ENCODE results near the gene HIVEP2. TPM values are rescaled to one million over a fixed set of nuclear protein-coding genes. Genes with fewer than 3 reads are reported as not detected.

HIVEP2 gene
- total RNA-seq, 1 experiment from 2014 or later = 4.2 TPM

DNA sequence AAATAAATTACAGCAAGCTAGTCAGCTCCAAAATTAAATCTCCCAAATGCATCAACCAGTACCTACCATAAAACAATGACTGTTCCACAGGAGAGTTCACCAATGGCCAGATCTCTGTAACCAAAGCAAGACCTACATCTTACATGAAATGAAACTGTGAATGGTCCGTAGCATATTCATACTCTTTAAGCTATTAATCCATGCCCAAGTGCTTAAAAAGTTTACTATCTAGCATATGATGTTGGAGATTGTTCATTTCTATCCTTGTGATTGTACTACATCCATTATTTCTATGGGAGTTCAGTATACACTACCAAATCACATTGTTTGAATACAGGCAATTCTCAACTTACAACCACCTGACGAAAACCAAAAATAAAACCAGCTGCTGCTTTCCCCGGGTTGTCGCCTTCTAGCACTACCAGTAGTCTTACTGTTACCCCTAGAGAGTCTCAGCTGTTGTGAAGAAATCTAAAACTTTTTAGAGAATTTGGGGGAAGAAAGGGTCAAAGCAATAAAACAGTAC, 38.0 kb downstream of the HIVEP2 start:
- no peaks in the 10 kb centered on the region for H3K9me3 Mint-ChIP-seq
- Histone ChIP-seq H2BK12ac (ENCODE audit: insufficient read length, low read depth, low read length) (no peak overlapping the region), H4K91ac (ENCODE audit: insufficient read length, low read depth, low read length) (no peak overlapping the region), H3K9me3 (ENCODE audit: control insufficient read depth, low read depth, low read length) (no peaks in the 10 kb centered on the region), H3K27me3 (ENCODE audit: insufficient read depth, low read length) (no peaks in the 10 kb centered on the region), H3T11ph (ENCODE audit: low read length) (no peak overlapping the region), H4K5ac (ENCODE audit: insufficient read length, low read depth, low read length) (no peak overlapping the region), H2BK5ac (ENCODE audit: insufficient read length, low read length) (no peak overlapping the region), H3K23me2 (ENCODE audit: insufficient read length, low read depth, low read length, poor library complexity, severe bottlenecking) (no peaks in the 10 kb centered on the region), H4K8ac (replicated peaks; ENCODE audit: insufficient read length, low read depth, low read length) (no peak overlapping the region), H2BK20ac (ENCODE audit: low read depth, low read length, poor library complexity, severe bottlenecking) (no peak overlapping the region), H3K56ac (ENCODE audit: insufficient read length, low read depth, low read length) (no peak overlapping the region), H3K27ac (ENCODE audit: insufficient read length, low read depth, low read length) (no peak overlapping the region), H3K4me2 (ENCODE audit: insufficient read depth, insufficient read length, low read length) (no peak overlapping the region), H3K18ac (ENCODE audit: insufficient read length, low read depth, low read length) (no peak overlapping the region), H3K4ac (ENCODE audit: low read depth, low read length) (no peak overlapping the region), H3K23ac (ENCODE audit: insufficient read length, low read depth, low read length) (no peak overlapping the region), H2BK120ac (ENCODE audit: low read depth, low read length, poor library complexity, severe bottlenecking) (no peak overlapping the region), H2AK5ac (ENCODE audit: insufficient read length, low read length) (no peak overlapping the region), H2BK15ac (ENCODE audit: low read depth, low read length) (no peak overlapping the region), H3K4me1 (ENCODE audit: insufficient read depth, low read length) (peaks cover 5% of the 10 kb centered on the region), H3K79me1 (ENCODE audit: insufficient read depth, low read depth, low read length, poor library complexity, severe bottlenecking) (no peaks in the 10 kb centered on the region), H4K20me1 (ENCODE audit: control insufficient read depth, insufficient read depth, insufficient read length) (no peaks in the 10 kb centered on the region), H3K9ac (ENCODE audit: extremely low read depth, insufficient read length, low read length) (no peak overlapping the region), H3K79me2 (ENCODE audit: insufficient read depth, low read length) (peaks cover 2% of the 10 kb centered on the region; the same call in 1 of the 2 replicates), H3K14ac (ENCODE audit: insufficient read depth, low read length) (no peak overlapping the region), H2AFZ (ENCODE audit: low read length) (no peak overlapping the region)
- no peaks in the 10 kb centered on the region for H3K36me3 Mint-ChIP-seq (ENCODE audit: insufficient read depth in 1 of 3, low read depth in 3 of 3)
- peaks cover 23 to 30% of the 10 kb centered on the region in 2 experiments for H3K4me1 Mint-ChIP-seq
- H3K4me3 Mint-ChIP-seq = no peak overlapping the region
- DNase-seq = no peak
- no peaks in the 10 kb centered on the region for H3K27me3 Mint-ChIP-seq (ENCODE audit: low read depth)
- no peak overlapping the region for H3K27ac Mint-ChIP-seq
- TF ChIP-seq, protein P1, sequence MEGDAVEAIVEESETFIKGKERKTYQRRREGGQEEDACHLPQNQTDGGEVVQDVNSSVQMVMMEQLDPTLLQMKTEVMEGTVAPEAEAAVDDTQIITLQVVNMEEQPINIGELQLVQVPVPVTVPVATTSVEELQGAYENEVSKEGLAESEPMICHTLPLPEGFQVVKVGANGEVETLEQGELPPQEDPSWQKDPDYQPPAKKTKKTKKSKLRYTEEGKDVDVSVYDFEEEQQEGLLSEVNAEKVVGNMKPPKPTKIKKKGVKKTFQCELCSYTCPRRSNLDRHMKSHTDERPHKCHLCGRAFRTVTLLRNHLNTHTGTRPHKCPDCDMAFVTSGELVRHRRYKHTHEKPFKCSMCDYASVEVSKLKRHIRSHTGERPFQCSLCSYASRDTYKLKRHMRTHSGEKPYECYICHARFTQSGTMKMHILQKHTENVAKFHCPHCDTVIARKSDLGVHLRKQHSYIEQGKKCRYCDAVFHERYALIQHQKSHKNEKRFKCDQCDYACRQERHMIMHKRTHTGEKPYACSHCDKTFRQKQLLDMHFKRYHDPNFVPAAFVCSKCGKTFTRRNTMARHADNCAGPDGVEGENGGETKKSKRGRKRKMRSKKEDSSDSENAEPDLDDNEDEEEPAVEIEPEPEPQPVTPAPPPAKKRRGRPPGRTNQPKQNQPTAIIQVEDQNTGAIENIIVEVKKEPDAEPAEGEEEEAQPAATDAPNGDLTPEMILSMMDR (conservative IDR thresholded peaks at IDR 0.05) = no peak
- WGBS (ENCODE audit: extremely low coverage, insufficient read length, low lambda C conversion rate) = no CpG with 5 or more reads among the region's 4 CpGs
